H1 (cell line): Measurements from ENCODE around the gene BAG1. TPM values are rescaled to one million over a fixed set of nuclear protein-coding genes. Genes with fewer than 3 reads are reported as not detected.

Experiments used
- CTCF ChIA-PET: fragments of 300-600 bp; sonication (Branson Sonifier 250); formaldehyde crosslinking; loops from one replicate; lab custom pipeline; 2021; ENCODE audit not compliant: partially characterized antibody; lab: Charles Lee
- POLR2A ChIA-PET: fragments of 300-600 bp; sonication (Branson Sonifier 250); formaldehyde crosslinking; loops from one replicate; lab custom pipeline; 2021; ENCODE audit warnings: inconsistent platforms; ENCODE audit not compliant: partially characterized antibody; lab: Charles Lee
- DNase-seq, 2 experiments: peaks; one replicate each; pipeline versions ENCODE4 v3.0.0 to v3.0.0-alpha.2; 2010 to 2022; ENCODE audit warnings: low spot score in 2 of 2, low read depth in 1 of 2, mixed read lengths in 1 of 2
- FAIRE-seq: peaks from 2 replicates; lab custom pipeline; 2011; peaks lifted over from hg19 to GRCh38; lab: Jason Lieb, UNC
- H2AFZ ChIP-seq: 2 replicates; pipeline ENCODE4 v1.8.1; 2012; ENCODE audit warnings: low read length, inconsistent platforms
- H2AK5ac ChIP-seq: 2 replicates; pipeline ENCODE4 v1.6.1; 2013; ENCODE audit warnings: low read depth, low read length
- H2BK120ac ChIP-seq: replicated peaks from 2 replicates; pipeline ENCODE3; 2013; ENCODE audit warnings: low read depth, low read length, inconsistent platforms
- H2BK12ac ChIP-seq: 2 replicates; pipeline ENCODE4 v1.6.1; 2013; ENCODE audit warnings: low read depth, low read length
- H2BK15ac ChIP-seq: 2 replicates; pipeline ENCODE4 v1.6.1; 2013; ENCODE audit warnings: low read length
- H2BK20ac ChIP-seq: 2 replicates; pipeline ENCODE4 v1.6.1; 2013; ENCODE audit warnings: low read length
- H2BK5ac ChIP-seq: 2 replicates; pipeline ENCODE4 v1.6.1; 2013; ENCODE audit warnings: low read depth, low read length
- H3K14ac ChIP-seq: 2 replicates; pipeline ENCODE4 v1.6.1; 2013; ENCODE audit warnings: inconsistent platforms; ENCODE audit not compliant: insufficient read length
- H3K18ac ChIP-seq: 2 replicates; pipeline ENCODE4 v1.6.1; 2013; ENCODE audit warnings: low read length; ENCODE audit errors: extremely low read depth
- H3K23ac ChIP-seq: 2 replicates; pipeline ENCODE4 v1.6.1; 2013; ENCODE audit warnings: inconsistent platforms; ENCODE audit not compliant: insufficient read length
- H3K23me2 ChIP-seq: 2 replicates; pipeline ENCODE4 v1.6.1; 2013; ENCODE audit warnings: low read depth, low read length
- H3K27ac ChIP-seq: 2 replicates; pipeline ENCODE4 v1.6.1; 2011; ENCODE audit warnings: low read depth, low read length, inconsistent platforms
- H3K27me3 ChIP-seq, 4 experiments: replicated peaks in 1 of 4; 1 replicate in 1 of 4; 2 replicates in 3 of 4; pipeline versions ENCODE4 v1.6.1 to v1.8.1; 2011 to 2013; ENCODE audit warnings: low read length in 3 of 4, mild to moderate bottlenecking in 3 of 4, inconsistent platforms in 2 of 4, mixed read lengths in 2 of 4, moderate library complexity in 1 of 4; ENCODE audit not compliant: control insufficient read depth in 3 of 4, insufficient read depth in 3 of 4; ENCODE audit errors: extremely low read depth in 1 of 4
- H3K36me3 ChIP-seq, 4 experiments: 2 replicates each; pipeline versions ENCODE4 v1.6.1 to v1.8.1; 2011 to 2013; ENCODE audit warnings: mild to moderate bottlenecking in 4 of 4, low read length in 3 of 4, moderate library complexity in 2 of 4, control low read depth in 1 of 4, inconsistent platforms in 1 of 4; ENCODE audit not compliant: insufficient read depth in 4 of 4, control insufficient read depth in 2 of 4
- H3K4ac ChIP-seq: replicated peaks from 2 replicates; pipeline ENCODE3; 2013; ENCODE audit warnings: low read length, low read depth, mixed read lengths, inconsistent platforms; ENCODE audit not compliant: insufficient read length
- H3K4me1 ChIP-seq, 4 experiments: replicated peaks in 1 of 4; 1 replicate in 1 of 4; 2 replicates in 3 of 4; pipeline versions ENCODE4 v1.6.1 to v1.8.1; 2011 to 2013; ENCODE audit warnings: low read length in 3 of 4, inconsistent platforms in 2 of 4, mixed read lengths in 1 of 4; ENCODE audit not compliant: insufficient read depth in 4 of 4, control insufficient read depth in 3 of 4
- H3K4me2 ChIP-seq, 2 experiments: 2 replicates each; pipeline versions ENCODE4 v1.6.1 to v1.8.1; 2011 to 2013; ENCODE audit warnings: low read depth in 2 of 2, low read length in 2 of 2, control low read depth in 1 of 2, inconsistent platforms in 1 of 2, mild to moderate bottlenecking in 1 of 2; ENCODE audit not compliant: insufficient read depth in 1 of 2
- H3K4me3 ChIP-seq, 4 experiments: fragments of 200-600, 300-600 bp in 1 of 4; sonication (generic), shearing (Covaris generic), sonication (Bioruptor Twin) in 1 of 4; 2 replicates each; pipeline versions ENCODE4 v1.5.1 to v1.8.1; 2011 to 2016; ENCODE audit warnings: low read length in 4 of 4, low read depth in 3 of 4, control low read depth in 2 of 4, inconsistent platforms in 2 of 4, mild to moderate bottlenecking in 2 of 4, mixed read lengths in 1 of 4, moderate library complexity in 1 of 4; ENCODE audit not compliant: insufficient read depth in 2 of 4; ENCODE audit errors: extremely low read depth in 1 of 4
- H3K56ac ChIP-seq: replicated peaks from 2 replicates; pipeline ENCODE3; 2013; ENCODE audit warnings: low read depth, mild to moderate bottlenecking, mixed read lengths, low read length, inconsistent platforms; ENCODE audit not compliant: insufficient read length
- H3K79me1 ChIP-seq: 2 replicates; pipeline ENCODE4 v1.6.1; 2013; ENCODE audit warnings: low read depth, low read length, control low read depth
- H3K79me2 ChIP-seq, 2 experiments: 2 replicates each; pipeline versions ENCODE4 v1.6.1 to v1.8.1; 2012 to 2013; ENCODE audit warnings: low read length in 2 of 2, mild to moderate bottlenecking in 2 of 2, inconsistent platforms in 1 of 2; ENCODE audit not compliant: insufficient read depth in 2 of 2, control insufficient read depth in 1 of 2
- H3K9ac ChIP-seq, 4 experiments: replicated peaks in 1 of 4; 1 replicate in 1 of 4; 2 replicates in 3 of 4; pipeline versions ENCODE4 v1.6.1 to v1.8.1; 2011 to 2013; ENCODE audit warnings: low read depth in 3 of 4, low read length in 3 of 4, control low read depth in 2 of 4, mild to moderate bottlenecking in 2 of 4, moderate library complexity in 2 of 4, inconsistent platforms in 1 of 4; ENCODE audit errors: extremely low read depth in 1 of 4
- H3K9me3 ChIP-seq, 2 experiments: 2 replicates each; pipeline versions ENCODE4 v1.6.1 to v1.8.1; 2012 to 2013; ENCODE audit warnings: mild to moderate bottlenecking in 2 of 2, moderate library complexity in 2 of 2, control low read depth in 1 of 2, inconsistent platforms in 1 of 2, low read depth in 1 of 2, low read length in 1 of 2, mixed read lengths in 1 of 2; ENCODE audit not compliant: insufficient read depth in 2 of 2
- H4K20me1 ChIP-seq, 2 experiments: replicated peaks in 1 of 2; 2 replicates each; pipeline versions ENCODE3 to v1.8.1; 2011 to 2013; ENCODE audit warnings: inconsistent platforms in 2 of 2, low read length in 2 of 2, mild to moderate bottlenecking in 1 of 2; ENCODE audit not compliant: insufficient read depth in 2 of 2, control insufficient read depth in 1 of 2
- H4K5ac ChIP-seq: 2 replicates; pipeline ENCODE4 v1.6.1; 2013; ENCODE audit warnings: low read length, low read depth, mixed read lengths, inconsistent platforms; ENCODE audit not compliant: insufficient read length
- H4K8ac ChIP-seq: 2 replicates; pipeline ENCODE4 v1.8.0; 2013; ENCODE audit warnings: mild to moderate bottlenecking, moderate library complexity, low read length, inconsistent platforms; ENCODE audit not compliant: insufficient read depth; ENCODE audit errors: extremely low read depth
- H4K91ac ChIP-seq: replicated peaks from 2 replicates; pipeline ENCODE3; 2013; ENCODE audit warnings: low read length, mixed read lengths, inconsistent platforms; ENCODE audit not compliant: insufficient read length
- NANOG ChIP-seq: IDR thresholded peaks from 2 replicates; pipeline ENCODE4 v1.6.1; 2011; ENCODE audit warnings: low read length, low read depth, mild to moderate bottlenecking, inconsistent platforms; ENCODE audit not compliant: insufficient read depth, poor library complexity, severe bottlenecking
- WGBS, 2 experiments: shearing (Covaris generic) in 1 of 2; methylation state at CpG; one replicate each; pipeline versions ENCODE4 v1.1.6 to v1.1.7; 2013 to 2015; ENCODE audit warnings: low lambda C conversion rate in 2 of 2, mixed read lengths in 2 of 2, inconsistent platforms in 1 of 2, low coverage in 1 of 2, missing lambda C conversion rate in 1 of 2; ENCODE audit not compliant: insufficient replicate concordance in 2 of 2, insufficient coverage in 1 of 2, insufficient read length in 1 of 2; ENCODE audit errors: extremely low coverage in 1 of 2, missing lambda C conversion rate in 1 of 2; 5-methylcytosine and 5-hydroxymethylcytosine counted together
- polyA plus RNA-seq, 7 experiments: library from polyadenylated mRNA; depleted of rRNA in 3 of 7; stranded (reverse) in 5 of 7; unstranded in 2 of 7; fragments of >200 nt in 5 of 7; fragments of 200-250 nt in 2 of 7; gene quantifications; 1 replicate in 5 of 7; 2 replicates in 1 of 7; 4 replicates in 1 of 7; pipeline versions ENCODE4 v1.2.1 to v1.2.3, GENCODE V29; 2011 to 2013; ENCODE audit warnings: missing spikeins in 2 of 7, mixed read lengths in 2 of 7
- total RNA-seq: library from RNA; stranded (reverse); fragmentation: NEBNext Ultra II Directional; extraction: Animal tissue kit (Norgen Biotek cat#: 25700); gene quantifications from 2 replicates; pipeline ENCODE4 v1.2.1, GENCODE V29; 2021

Gene BAG1
- total and polyA plus RNA-seq, 2 of the 8 experiments (the other 6 are each of a cell fraction or from before 2014, with no cell fraction given): 14.7 to 59.8 TPM

DNA sequence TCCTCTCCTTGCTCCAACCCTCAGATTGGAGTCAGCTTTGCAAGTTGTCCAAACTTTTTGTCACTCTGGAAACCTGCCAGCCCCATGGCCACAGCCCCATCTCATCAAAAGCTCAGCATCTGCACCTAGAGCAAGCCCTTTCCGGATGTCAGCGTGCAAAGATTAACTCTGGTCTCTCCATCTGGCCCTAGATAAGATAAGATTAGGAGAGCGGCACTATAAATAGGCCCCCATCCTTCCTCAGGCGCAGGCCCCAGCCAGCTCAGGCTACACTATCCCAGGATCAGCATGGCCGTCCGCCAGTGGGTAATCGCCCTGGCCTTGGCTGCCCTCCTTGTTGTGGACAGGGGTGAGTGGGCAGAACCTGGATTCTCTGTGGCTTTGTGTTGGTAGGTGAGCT is 24.6 kb downstream of the BAG1 start, which contains the start of gene SPINK4:
TSS of gene SPINK4 (plus strand) at position 247 of the 400 bp plus-strand sequence. CDS start at position 289, 42 bp downstream.
- FAIRE-seq (no peak), DNase-seq (no peak)
- H3K27ac ChIP-seq: no peak within 1 kb of the TSS
- no peaks in the 10 kb centered on the region; a peak in 1 of 7 replicates for H3K27me3 ChIP-seq
- no peaks in the 10 kb centered on the region for H3K79me1 ChIP-seq
- no peak within 1 kb of the TSS for H3K23ac ChIP-seq
- no peaks in the 10 kb centered on the region for H3K4me1 ChIP-seq
- H3K14ac ChIP-seq: no peak within 1 kb of the TSS
- no peak within 1 kb of the TSS for H4K5ac ChIP-seq
- CTCF ChIA-PET: interaction anchor here (0.6 to 7.5 kb wide), 6 partner anchors 9 to 170 kb away, joined by 3 to 55 read pairs (median 3); partner anchors contain the start of genes BAG1 and CHMP5
- no peak within 1 kb of the TSS for H3K56ac ChIP-seq
- no peak within 1 kb of the TSS for H3K4me2 ChIP-seq
- H3K4ac ChIP-seq: no peak within 1 kb of the TSS
- H2BK120ac ChIP-seq: no peak within 1 kb of the TSS
- POLR2A ChIA-PET: interaction anchor here (0.9 to 1.7 kb wide), 6 partner anchors 9 to 50 kb away, joined by 3 to 4 read pairs (median 3); partner anchors contain the start of genes BAG1, CHMP5 and NFX1
- H4K8ac ChIP-seq: no peak within 1 kb of the TSS
- H4K20me1 ChIP-seq: no peaks in the 10 kb centered on the region
- H3K18ac ChIP-seq: no peak within 1 kb of the TSS
- no peak within 1 kb of the TSS for H3K4me3 ChIP-seq
- no peak within 1 kb of the TSS for H2BK5ac ChIP-seq
- no peak within 1 kb of the TSS for H2AK5ac ChIP-seq
- H2BK20ac ChIP-seq: no peak within 1 kb of the TSS
- no peaks in the 10 kb centered on the region for H3K9me3 ChIP-seq
- no peaks in the 10 kb centered on the region for H3K79me2 ChIP-seq
- H4K91ac ChIP-seq: no peak within 1 kb of the TSS
- TF ChIP-seq NANOG: no peak
- H2BK12ac ChIP-seq: no peak within 1 kb of the TSS
- no peak within 1 kb of the TSS for H2AFZ ChIP-seq
- no peaks in the 10 kb centered on the region; the same call in 1 of the 2 replicates for H3K23me2 ChIP-seq
- no peak within 1 kb of the TSS for H3K9ac ChIP-seq
- H2BK15ac ChIP-seq: no peak within 1 kb of the TSS
- H3K36me3 ChIP-seq: no peaks in the 10 kb centered on the region
- 90% methylated on average over 7 of the region's 7 CpGs; no CpG with 5 or more reads in 1 of the 2 experiments for WGBS, 2 experiments
